SU-DHL-6 (cell line): Measurements from ENCODE around the gene SLC7A6.

Source experiments
- H2AFZ ChIP-seq: fragments of 200-600 bp; sonication (generic); 2 replicates; pipeline ENCODE4 v1.6.1; 2014; ENCODE audit warnings: low read depth, mild to moderate bottlenecking, moderate library complexity, mixed read lengths, antibody characterized with exemption, low read length; ENCODE audit not compliant: severe bottlenecking
- H3F3A ChIP-seq: fragments of 200-600 bp; shearing (Covaris generic); 2 replicates; pipeline ENCODE4 v1.6.0; 2016; ENCODE audit warnings: antibody characterized with exemption, mild to moderate bottlenecking; ENCODE audit not compliant: insufficient read depth
- H3K27ac ChIP-seq: fragments of 200-600 bp; sonication (generic); 2 replicates; pipeline ENCODE4 v1.5.1; 2016; ENCODE audit warnings: low read depth, mild to moderate bottlenecking, low read length, moderate library complexity, mixed read lengths
- H3K27me3 ChIP-seq: fragments of 200-600 bp; sonication (generic), shearing (Covaris generic); 2 replicates; pipeline ENCODE4 v1.6.0; 2014; ENCODE audit warnings: mild to moderate bottlenecking, low read length
- H3K36me3 ChIP-seq: fragments of 200-600 bp; sonication (generic); 2 replicates; pipeline ENCODE4 v1.6.1; 2014; ENCODE audit warnings: mild to moderate bottlenecking, low read length, mixed read lengths
- H3K4me2 ChIP-seq: fragments of 300-600, 200-600 bp; shearing (Covaris generic), sonication (generic); 2 replicates; pipeline ENCODE4 v1.6.0; 2014; ENCODE audit warnings: low read length, low read depth, mild to moderate bottlenecking; ENCODE audit not compliant: poor library complexity, severe bottlenecking
- H3K4me3 ChIP-seq: fragments of 200-600 bp; sonication (generic); 2 replicates; pipeline ENCODE4 v1.5.1; 2014; ENCODE audit warnings: antibody characterized with exemption, low read length, mild to moderate bottlenecking, mixed read lengths; ENCODE audit not compliant: insufficient read depth, poor library complexity, severe bottlenecking
- H3K79me2 ChIP-seq: fragments of 200-600 bp; sonication (generic); 2 replicates; pipeline ENCODE4 v1.6.1; 2014; ENCODE audit warnings: mild to moderate bottlenecking, low read length, moderate library complexity; ENCODE audit not compliant: insufficient read depth
- H3K9ac ChIP-seq: fragments of 200-600 bp; sonication (generic); 2 replicates; pipeline ENCODE4 v1.7.0; 2014; ENCODE audit warnings: mild to moderate bottlenecking, low read length
- H3K9me2 ChIP-seq: fragments of 200-600 bp; sonication (generic); replicated peaks from 2 replicates; pipeline ENCODE4 v1.6.1; 2014; ENCODE audit warnings: low read length; ENCODE audit not compliant: insufficient read depth
- H3K9me3 ChIP-seq: fragments of 200-600 bp; sonication (generic); 2 replicates; pipeline ENCODE4 v1.6.1; 2014; ENCODE audit warnings: low read length, mixed read lengths; ENCODE audit not compliant: insufficient read depth
- H4K20me1 ChIP-seq: fragments of 200-600 bp; sonication (generic); 2 replicates; pipeline ENCODE4 v1.6.1; 2014; ENCODE audit warnings: low read depth, mild to moderate bottlenecking, antibody characterized with exemption, low read length, moderate library complexity, mixed read lengths
- EZH2phosphoT487 ChIP-seq: fragments of 200-600 bp; sonication (generic), shearing (Covaris generic); conservative IDR thresholded peaks from 2 replicates; pipeline ENCODE4 v1.6.1; 2018; ENCODE audit warnings: mild to moderate bottlenecking, antibody characterized with exemption, low read length, moderate library complexity, mixed read lengths
- TF ChIP-seq, protein P1 (sequence below): fragments of 200-600 bp; sonication (generic); IDR thresholded peaks from one replicate; pipeline ENCODE4 v1.5.1; 2017; ENCODE audit warnings: antibody characterized with exemption, mild to moderate bottlenecking, low read length, moderate library complexity; ENCODE audit not compliant: insufficient read depth, poor library complexity, severe bottlenecking

Gene SLC7A6

GRCh38 chr16:68230176-68230571, 34.2 kb upstream of the SLC7A6 start:
- Histone ChIP-seq H3K4me3 (no peak overlapping the region), H3F3A (peaks cover 10% of the 10 kb centered on the region), H3K9me2 (no peaks in the 10 kb centered on the region), H3K79me2 (no peaks in the 10 kb centered on the region), H3K9me3 (no peaks in the 10 kb centered on the region), H3K27ac (no peak overlapping the region), H3K4me2 (no peak overlapping the region), H2AFZ (no peak overlapping the region), H3K9ac (no peak overlapping the region), H4K20me1 (no peaks in the 10 kb centered on the region), H3K27me3 (no peaks in the 10 kb centered on the region), H3K36me3 (no peaks in the 10 kb centered on the region)
- TF ChIP-seq EZH2phosphoT487 = no peak
- TF ChIP-seq, protein P1, sequence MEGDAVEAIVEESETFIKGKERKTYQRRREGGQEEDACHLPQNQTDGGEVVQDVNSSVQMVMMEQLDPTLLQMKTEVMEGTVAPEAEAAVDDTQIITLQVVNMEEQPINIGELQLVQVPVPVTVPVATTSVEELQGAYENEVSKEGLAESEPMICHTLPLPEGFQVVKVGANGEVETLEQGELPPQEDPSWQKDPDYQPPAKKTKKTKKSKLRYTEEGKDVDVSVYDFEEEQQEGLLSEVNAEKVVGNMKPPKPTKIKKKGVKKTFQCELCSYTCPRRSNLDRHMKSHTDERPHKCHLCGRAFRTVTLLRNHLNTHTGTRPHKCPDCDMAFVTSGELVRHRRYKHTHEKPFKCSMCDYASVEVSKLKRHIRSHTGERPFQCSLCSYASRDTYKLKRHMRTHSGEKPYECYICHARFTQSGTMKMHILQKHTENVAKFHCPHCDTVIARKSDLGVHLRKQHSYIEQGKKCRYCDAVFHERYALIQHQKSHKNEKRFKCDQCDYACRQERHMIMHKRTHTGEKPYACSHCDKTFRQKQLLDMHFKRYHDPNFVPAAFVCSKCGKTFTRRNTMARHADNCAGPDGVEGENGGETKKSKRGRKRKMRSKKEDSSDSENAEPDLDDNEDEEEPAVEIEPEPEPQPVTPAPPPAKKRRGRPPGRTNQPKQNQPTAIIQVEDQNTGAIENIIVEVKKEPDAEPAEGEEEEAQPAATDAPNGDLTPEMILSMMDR = no peak

DNA sequence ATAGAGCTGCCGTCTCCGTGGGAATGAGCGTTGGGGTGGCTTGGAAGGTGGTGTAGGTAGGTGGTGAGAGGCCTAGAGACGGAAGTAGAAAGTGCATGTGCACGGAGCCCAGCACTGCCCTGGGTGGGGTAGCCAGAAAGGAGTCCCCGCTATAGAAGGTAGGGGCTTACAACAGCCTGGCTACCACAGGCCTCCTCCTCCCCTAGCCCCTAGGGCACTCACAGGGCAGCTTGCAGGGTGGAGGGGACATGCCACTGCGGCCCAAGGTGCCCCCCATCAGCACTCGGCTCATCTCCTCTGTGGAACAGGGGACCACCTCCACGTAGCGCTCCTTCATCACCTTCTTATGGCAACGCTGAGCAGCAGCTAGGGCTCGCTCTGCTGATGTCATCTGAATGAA, 33.4 kb upstream of the SLC7A6 start:
- Histone ChIP-seq H3K4me2 (no peak overlapping the region), H3F3A (peaks cover 10% of the 10 kb centered on the region), H3K9me2 (no peaks in the 10 kb centered on the region), H3K4me3 (no peak overlapping the region), H2AFZ (no peak overlapping the region), H3K9ac (no peak overlapping the region), H3K9me3 (no peaks in the 10 kb centered on the region), H3K36me3 (no peaks in the 10 kb centered on the region), H3K27me3 (no peaks in the 10 kb centered on the region), H4K20me1 (no peaks in the 10 kb centered on the region), H3K27ac (no peak overlapping the region), H3K79me2 (no peaks in the 10 kb centered on the region)
- TF ChIP-seq, protein P1 = no peak
- TF ChIP-seq EZH2phosphoT487 = no peak

DNA sequence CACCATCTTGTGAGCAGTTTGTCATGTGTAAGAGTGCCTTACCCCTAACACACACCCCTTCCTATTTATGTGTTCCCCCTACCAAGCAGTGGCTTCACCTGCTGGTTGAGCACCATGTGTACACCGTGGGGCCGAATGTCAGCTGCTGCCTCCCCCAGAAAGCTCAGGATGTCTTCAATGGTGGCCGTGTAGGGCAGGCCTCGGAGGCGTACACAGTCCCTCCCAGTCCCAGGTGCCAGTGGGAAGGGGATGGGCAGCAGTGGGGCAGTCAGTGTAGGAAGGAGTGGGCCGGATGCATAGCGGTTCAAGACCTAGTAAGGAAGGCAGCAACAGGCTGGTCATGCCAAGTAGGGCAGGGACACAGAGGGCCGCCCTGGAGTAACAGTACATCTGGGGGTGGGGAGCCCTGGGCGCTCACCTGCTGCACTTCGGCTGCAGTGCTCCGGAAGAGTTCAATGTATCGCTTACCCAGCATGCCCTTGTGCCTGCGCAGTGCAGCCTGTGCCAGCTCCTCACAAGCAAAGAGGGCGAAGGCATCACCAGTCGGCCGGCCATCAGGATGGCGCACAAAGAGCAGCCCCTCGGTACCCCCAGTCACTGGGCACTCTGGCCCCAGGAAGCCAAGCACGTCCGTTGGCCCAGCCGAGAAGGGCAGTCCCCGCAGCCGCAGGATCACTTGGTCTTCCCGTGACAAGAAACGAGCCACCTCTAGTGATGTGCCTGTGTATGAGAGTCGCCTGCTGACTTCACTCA, 32.8 kb upstream of the SLC7A6 start:
- no peak for TF ChIP-seq EZH2phosphoT487
- TF ChIP-seq, protein P1 = no peak
- Histone ChIP-seq H3F3A (peaks cover 10% of the 10 kb centered on the region), H3K27me3 (no peaks in the 10 kb centered on the region), H3K9me3 (no peaks in the 10 kb centered on the region), H3K27ac (no peak overlapping the region), H3K79me2 (no peaks in the 10 kb centered on the region), H3K9ac (no peak overlapping the region), H4K20me1 (no peaks in the 10 kb centered on the region), H2AFZ (no peak overlapping the region), H3K4me3 (no peak overlapping the region), H3K4me2 (no peak overlapping the region), H3K36me3 (no peaks in the 10 kb centered on the region), H3K9me2 (no peaks in the 10 kb centered on the region)
